ENCODE measurements around the gene CLDN2.

GRCh38 chrX:106905064-106905708 is 15.0 kb upstream of the CLDN2 start:
- TF ChIP-seq EP300 (IDR thresholded peaks at IDR 0.05) (no peak), CTCF (IDR thresholded peaks at IDR 0.05) (no peak)
